Tibial nerve (tissue), 4 donors: ENCODE results near the gene DUSP1. TPM values are rescaled to one million over a fixed set of nuclear protein-coding genes. Genes with fewer than 3 reads are reported as not detected.
A peak's percentile ranks its signal among the peaks of the same experiment; 100 is the strongest.

Experiments used
- DNase-seq, 2 donors: peaks; one replicate each; pipeline ENCODE4 v3.0.0-alpha.2; 2019; ENCODE audit warnings: low spot score in 2 of 2
- H3K27ac ChIP-seq, 4 donors: fragments of 200-600 bp; sonication (generic) in 3 of 4; one replicate each; pipeline ENCODE4 v1.5.1; 2017 to 2019; ENCODE audit warnings: mild to moderate bottlenecking in 1 of 4
- H3K27me3 ChIP-seq, 2 donors: fragments of 200-600 bp; sonication (generic) in 1 of 2; one replicate each; pipeline versions ENCODE4 v1.5.1 to v1.6.0; 2017 to 2019
- H3K36me3 ChIP-seq, 3 donors: fragments of 200-600 bp; sonication (generic); one replicate each; pipeline ENCODE4 v1.5.1; 2018 to 2019
- H3K4me1 ChIP-seq, 4 donors: fragments of 200-600 bp; sonication (generic) in 3 of 4; one replicate each; pipeline ENCODE4 v1.5.1; 2017 to 2019
- H3K4me3 ChIP-seq, 4 donors: fragments of 200-600 bp; sonication (generic) in 3 of 4; one replicate each; pipeline ENCODE4 v1.5.1; 2017 to 2019; ENCODE audit warnings: mild to moderate bottlenecking in 1 of 4, moderate library complexity in 1 of 4
- H3K9me3 ChIP-seq, 4 donors: fragments of 200-600 bp; sonication (generic) in 3 of 4; one replicate each; pipeline ENCODE4 v1.5.1; 2017 to 2019
- CTCF ChIP-seq, 5 experiments: fragments of 200-600 bp in 3 of 5; fragments of 450-650 bp in 2 of 5; sonication (generic) in 3 of 5; IDR thresholded peaks; one replicate each; pipeline ENCODE4 v1.5.1; 2016 to 2019; ENCODE audit warnings: antibody characterized with exemption in 5 of 5, mild to moderate bottlenecking in 3 of 5, moderate library complexity in 2 of 5
- EP300 ChIP-seq, 2 donors: sonication (generic); formaldehyde crosslinking; IDR thresholded peaks; one replicate each; pipeline ENCODE4 v1.6.1; 2017; ENCODE audit warnings: antibody characterized with exemption in 2 of 2, mild to moderate bottlenecking in 1 of 2
- POLR2A ChIP-seq, 2 donors: fragments of 450-650 bp; IDR thresholded peaks; one replicate each; pipeline ENCODE4 v1.6.1; 2017; ENCODE audit warnings: antibody characterized with exemption in 2 of 2, mild to moderate bottlenecking in 2 of 2, moderate library complexity in 2 of 2
- WGBS, 2 donors: methylation state at CpG; one replicate each; pipeline ENCODE4 v1.1.5; 2018; 5-methylcytosine and 5-hydroxymethylcytosine counted together
- total RNA-seq, 4 donors: library from RNA; depleted of rRNA; stranded (reverse); fragments of >200 nt; gene quantifications; one replicate each; pipeline ENCODE4 v1.1.0, GENCODE V29; 2016

DUSP1 gene
- total RNA-seq, 4 donors from 2014 or later, result 1,787 to 2,412 (median 1,885) TPM

DNA sequence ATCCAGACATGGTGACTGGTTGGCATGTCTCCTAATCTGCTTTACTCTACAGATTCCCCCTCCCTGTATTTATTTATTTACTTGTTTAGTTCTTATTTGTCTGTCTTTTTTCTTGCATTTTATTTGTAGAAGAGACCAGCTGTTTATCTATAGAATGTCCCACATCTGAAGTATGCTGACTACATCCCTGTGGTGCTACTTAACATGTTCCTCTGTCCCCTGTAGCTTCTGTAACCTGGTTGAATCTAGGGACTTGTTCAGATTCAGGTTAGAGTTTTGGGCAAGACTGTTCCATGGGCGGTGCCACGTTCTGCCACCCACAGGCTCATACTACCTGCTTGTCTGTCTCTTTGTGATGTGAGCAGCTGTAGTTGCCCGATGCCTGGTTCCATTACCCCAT is 23.5 kb downstream of the DUSP1 start:
- no peak overlapping the region for H3K4me3 ChIP-seq
- H3K36me3 ChIP-seq, result no peaks in the 10 kb centered on the region
- H3K27ac ChIP-seq, result peak overlapping the region in 1 of 4 donors; percentile 71
- DNase-seq, result no peak
- WGBS, 2 donors, result 63 to 65% methylated on average over 3 of the region's 3 CpGs
- no peaks in the 10 kb centered on the region for H3K27me3 ChIP-seq
- H3K4me1 ChIP-seq, result peaks cover 0 to 28% (median 11%) of the 10 kb centered on the region in 4 donors
- peaks cover 0 to 7% (median 0%) of the 10 kb centered on the region in 4 donors for H3K9me3 ChIP-seq
- no peak for TF ChIP-seq EP300 (IDR thresholded peaks at IDR 0.05)

- no peaks in the 10 kb centered on the region for H3K27me3 ChIP-seq
- 83 to 87% methylated on average over 3 of the region's 3 CpGs for WGBS, 2 donors
- DNase-seq, result no peak
- H3K4me3 ChIP-seq, result no peak overlapping the region
- TF ChIP-seq CTCF (IDR thresholded peaks at IDR 0.05) (no peak), POLR2A (IDR thresholded peaks at IDR 0.05) (no peak), EP300 (IDR thresholded peaks at IDR 0.05) (no peak)
- peaks cover 0 to 28% (median 12%) of the 10 kb centered on the region in 4 donors for H3K4me1 ChIP-seq
- no peak overlapping the region for H3K27ac ChIP-seq
- peaks cover 0 to 7% (median 0%) of the 10 kb centered on the region in 4 donors for H3K9me3 ChIP-seq
- no peaks in the 10 kb centered on the region for H3K36me3 ChIP-seq
Observed at GRCh38 chr5:172746725-172747124, 24.3 kb downstream of the DUSP1 start.

DNA sequence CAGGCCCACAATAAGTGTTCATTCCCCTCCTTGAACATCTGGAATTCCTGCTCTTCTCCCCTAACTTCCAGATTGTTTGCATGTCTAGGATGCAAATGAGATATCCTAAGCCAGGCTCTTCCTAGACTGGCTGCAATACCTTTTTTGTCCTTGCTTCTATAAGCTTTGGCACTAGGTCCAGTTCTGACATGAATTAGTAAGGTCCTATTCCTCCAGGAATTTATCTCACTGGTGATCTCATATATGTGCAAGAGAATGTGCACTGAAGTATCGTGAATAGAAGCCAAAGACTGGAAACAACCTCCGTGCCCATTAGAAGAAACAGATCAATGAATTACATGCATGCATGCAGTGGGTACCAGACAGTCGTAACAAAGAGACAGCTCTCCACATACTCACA is 25.2 kb downstream of the DUSP1 start:
- WGBS, 2 donors, result 85 to 86% methylated on average over 3 of the region's 3 CpGs
- Histone ChIP-seq H3K27ac (no peak overlapping the region), H3K9me3 (peaks cover 0 to 7% (median 0%) of the 10 kb centered on the region in 4 donors), H3K36me3 (no peaks in the 10 kb centered on the region), H3K4me1 (peaks cover 0 to 34% (median 18%) of the 10 kb centered on the region in 4 donors), H3K4me3 (no peak overlapping the region), H3K27me3 (no peaks in the 10 kb centered on the region)
- DNase-seq, result no peak
- TF ChIP-seq EP300 (IDR thresholded peaks at IDR 0.05) (no peak), CTCF (IDR thresholded peaks at IDR 0.05) (no peak), POLR2A (IDR thresholded peaks at IDR 0.05) (no peak)

DNA sequence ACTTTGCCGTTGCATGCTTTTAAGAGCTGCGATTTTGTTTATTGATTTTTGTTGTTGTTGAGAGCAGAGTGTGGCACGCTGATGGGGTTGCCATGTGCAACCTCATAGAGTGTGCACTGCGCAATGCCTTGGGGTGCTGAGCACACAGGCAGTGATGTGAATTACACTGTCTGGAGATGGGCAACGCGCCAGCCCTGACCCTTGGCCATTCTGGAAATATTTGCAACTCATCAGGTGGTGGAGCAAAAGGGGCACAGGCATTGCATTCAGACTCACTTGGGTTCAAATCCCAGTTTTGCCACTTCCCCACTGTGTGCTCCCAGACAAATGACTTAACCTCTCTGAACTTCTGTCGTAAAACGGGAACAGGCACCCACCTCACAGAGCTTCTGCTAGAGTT is 25.6 kb downstream of the DUSP1 start:
- H3K4me1 ChIP-seq, result peaks cover 0 to 36% (median 21%) of the 10 kb centered on the region in 4 donors
- H3K4me3 ChIP-seq, result no peak overlapping the region
- peaks cover 0 to 7% (median 0%) of the 10 kb centered on the region in 4 donors for H3K9me3 ChIP-seq
- no peak overlapping the region for H3K27ac ChIP-seq
- no peak for DNase-seq
- no peaks in the 10 kb centered on the region for H3K27me3 ChIP-seq
- 91 to 92% methylated on average over 8 of the region's 8 CpGs for WGBS, 2 donors
- TF ChIP-seq CTCF (IDR thresholded peaks at IDR 0.05), result no peak
- TF ChIP-seq EP300 (IDR thresholded peaks at IDR 0.05), result no peak
- no peak for TF ChIP-seq POLR2A (IDR thresholded peaks at IDR 0.05)
- H3K36me3 ChIP-seq, result no peaks in the 10 kb centered on the region

- no peaks in the 10 kb centered on the region for H3K36me3 ChIP-seq
- no peaks in the 10 kb centered on the region for H3K27me3 ChIP-seq
- no peak for TF ChIP-seq POLR2A (IDR thresholded peaks at IDR 0.05)
- TF ChIP-seq CTCF (IDR thresholded peaks at IDR 0.05), result no peak
- no peak for TF ChIP-seq EP300 (IDR thresholded peaks at IDR 0.05)
- no peak for DNase-seq
- no peak overlapping the region for H3K4me3 ChIP-seq
- 60 to 69% methylated on average over 12 of the region's 12 CpGs for WGBS, 2 donors
- H3K4me1 ChIP-seq, result peaks cover 0 to 30% (median 18%) of the 10 kb centered on the region in 4 donors
- H3K9me3 ChIP-seq, result peaks cover 0 to 7% (median 0%) of the 10 kb centered on the region in 4 donors
- H3K27ac ChIP-seq, result no peak overlapping the region
Observed at GRCh38 chr5:172744123-172745104, 26.6 kb downstream of the DUSP1 start.
